ENCODE results near the gene RPH3AL.

The RPH3AL gene

DNA sequence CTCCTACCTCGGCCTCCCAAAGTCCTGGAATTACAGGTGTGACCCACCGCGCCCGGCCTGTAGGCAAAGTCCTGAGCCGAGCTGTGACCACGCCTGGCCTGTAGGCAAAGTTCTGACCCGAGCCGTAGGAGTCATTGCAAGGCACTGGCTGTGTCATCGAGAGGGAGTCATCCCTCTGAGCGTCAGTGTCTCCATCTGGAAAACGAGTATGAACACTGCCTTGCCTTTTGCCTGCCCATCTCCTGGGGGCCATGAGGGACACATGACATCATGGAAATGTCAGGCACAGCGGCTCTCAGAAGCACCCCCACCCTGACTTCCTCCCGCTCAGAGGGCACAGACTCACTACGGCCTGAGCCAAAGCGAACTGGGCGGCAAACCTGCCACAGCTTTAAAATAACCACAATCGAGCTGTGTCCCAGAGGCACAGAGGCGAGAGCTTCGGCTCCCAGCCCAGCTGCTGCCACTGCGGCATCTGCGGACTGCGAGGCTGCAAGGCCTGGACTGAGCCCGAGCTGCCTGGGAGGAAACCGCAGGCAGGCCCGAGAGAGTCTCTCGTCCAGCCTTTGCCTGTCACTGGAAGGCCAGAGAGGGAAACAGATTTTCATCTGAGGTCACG, 50.8 kb downstream of the RPH3AL start:
- POLR2A ChIA-PET: no interaction called here
- no peaks in the 10 kb centered on the region for H3K4me1 ChIP-seq (ENCODE audit: control insufficient read depth, insufficient read depth, low read length)
- CTCF ChIA-PET: interaction anchor here (0.6 to 0.7 kb wide), 2 partner anchors 9 to 17 kb away, joined by 3 read pairs; no protein-coding TSS in a partner anchor
- H3K4me3 ChIP-seq (ENCODE audit: low read depth, low read length): no peak overlapping the region
- no peaks in the 10 kb centered on the region for H3K9me3 ChIP-seq (ENCODE audit: control insufficient read depth, insufficient read depth, low read depth, low read length)
- no peak overlapping the region for H3K27ac ChIP-seq (ENCODE audit: extremely low read depth, low read depth, low read length)
- TF ChIP-seq ZNF184 (tag by site-specific recombination; IDR thresholded peaks at IDR 0.05) (no peak), ZFP69B (tag by site-specific recombination; IDR thresholded peaks at IDR 0.05) (no peak), ZNF639 (tag by site-specific recombination; IDR thresholded peaks at IDR 0.05) (no peak), ZNF274 (IDR thresholded peaks at IDR 0.05; ENCODE audit: low read length) (no peak), ZNF274 (tag by site-specific recombination; IDR thresholded peaks at IDR 0.05; ENCODE audit: borderline replicate concordance) (no peak), ZNF211 (tag by site-specific recombination; IDR thresholded peaks at IDR 0.05; ENCODE audit: low read depth) (no peak), MZF1 (tag by site-specific recombination; IDR thresholded peaks at IDR 0.05; ENCODE audit: borderline replicate concordance) (no peak)
- H3K36me3 ChIP-seq (ENCODE audit: control insufficient read depth in 2 of 2, insufficient read depth in 1 of 2, low read length in 2 of 2): no peaks in the 10 kb centered on the region

GRCh38 chr17:300881-301280, 51.7 kb downstream of the RPH3AL start:
- no peak for TF ChIP-seq SP7 (tag by site-specific recombination; IDR thresholded peaks at IDR 0.05)
- TF ChIP-seq ZNF837 (tag by site-specific recombination; IDR thresholded peaks at IDR 0.05): no peak
- TF ChIP-seq ZXDB (tag by site-specific recombination; IDR thresholded peaks at IDR 0.05): no peak
- TF ChIP-seq ZNF639 (tag by site-specific recombination; IDR thresholded peaks at IDR 0.05): no peak
- TF ChIP-seq ZBTB48 (tag by site-specific recombination; IDR thresholded peaks at IDR 0.05): no peak
- TF ChIP-seq ZBTB20 (tag by site-specific recombination; IDR thresholded peaks at IDR 0.05): no peak
- no peak for TF ChIP-seq ZNF585B (tag by site-specific recombination; IDR thresholded peaks at IDR 0.05)
- no peak for TF ChIP-seq EGR2 (tag by site-specific recombination; IDR thresholded peaks at IDR 0.05; ENCODE audit: low read depth)
- no peak for TF ChIP-seq ZNF211 (tag by site-specific recombination; IDR thresholded peaks at IDR 0.05; ENCODE audit: low read depth)
- no peak for TF ChIP-seq AEBP2 (tag by site-specific recombination; IDR thresholded peaks at IDR 0.05; ENCODE audit: borderline replicate concordance)
- no peak for TF ChIP-seq ZNF311 (tag by site-specific recombination; IDR thresholded peaks at IDR 0.05; ENCODE audit: borderline replicate concordance)
- TF ChIP-seq, protein P1, sequence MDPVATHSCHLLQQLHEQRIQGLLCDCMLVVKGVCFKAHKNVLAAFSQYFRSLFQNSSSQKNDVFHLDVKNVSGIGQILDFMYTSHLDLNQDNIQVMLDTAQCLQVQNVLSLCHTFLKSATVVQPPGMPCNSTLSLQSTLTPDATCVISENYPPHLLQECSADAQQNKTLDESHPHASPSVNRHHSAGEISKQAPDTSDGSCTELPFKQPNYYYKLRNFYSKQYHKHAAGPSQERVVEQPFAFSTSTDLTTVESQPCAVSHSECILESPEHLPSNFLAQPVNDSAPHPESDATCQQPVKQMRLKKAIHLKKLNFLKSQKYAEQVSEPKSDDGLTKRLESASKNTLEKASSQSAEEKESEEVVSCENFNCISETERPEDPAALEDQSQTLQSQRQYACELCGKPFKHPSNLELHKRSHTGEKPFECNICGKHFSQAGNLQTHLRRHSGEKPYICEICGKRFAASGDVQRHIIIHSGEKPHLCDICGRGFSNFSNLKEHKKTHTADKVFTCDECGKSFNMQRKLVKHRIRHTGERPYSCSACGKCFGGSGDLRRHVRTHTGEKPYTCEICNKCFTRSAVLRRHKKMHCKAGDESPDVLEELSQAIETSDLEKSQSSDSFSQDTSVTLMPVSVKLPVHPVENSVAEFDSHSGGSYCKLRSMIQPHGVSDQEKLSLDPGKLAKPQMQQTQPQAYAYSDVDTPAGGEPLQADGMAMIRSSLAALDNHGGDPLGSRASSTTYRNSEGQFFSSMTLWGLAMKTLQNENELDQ (tag by site-specific recombination; IDR thresholded peaks at IDR 0.05; ENCODE audit: low read depth): no peak
- no peak for TF ChIP-seq ZNF768 (tag by site-specific recombination; IDR thresholded peaks at IDR 0.05)
- TF ChIP-seq, protein P2, sequence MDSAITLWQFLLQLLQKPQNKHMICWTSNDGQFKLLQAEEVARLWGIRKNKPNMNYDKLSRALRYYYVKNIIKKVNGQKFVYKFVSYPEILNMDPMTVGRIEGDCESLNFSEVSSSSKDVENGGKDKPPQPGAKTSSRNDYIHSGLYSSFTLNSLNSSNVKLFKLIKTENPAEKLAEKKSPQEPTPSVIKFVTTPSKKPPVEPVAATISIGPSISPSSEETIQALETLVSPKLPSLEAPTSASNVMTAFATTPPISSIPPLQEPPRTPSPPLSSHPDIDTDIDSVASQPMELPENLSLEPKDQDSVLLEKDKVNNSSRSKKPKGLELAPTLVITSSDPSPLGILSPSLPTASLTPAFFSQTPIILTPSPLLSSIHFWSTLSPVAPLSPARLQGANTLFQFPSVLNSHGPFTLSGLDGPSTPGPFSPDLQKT (IDR thresholded peaks at IDR 0.05; ENCODE audit: borderline replicate concordance, low read depth, low read length): no peak
- no peak for TF ChIP-seq HOXA7 (CRISPR knock-in tag; IDR thresholded peaks at IDR 0.05; ENCODE audit: borderline replicate concordance)
- H3K36me3 ChIP-seq (ENCODE audit: control insufficient read depth in 2 of 2, insufficient read depth in 1 of 2, low read length in 2 of 2): no peaks in the 10 kb centered on the region
- no peak overlapping the region for H3K4me3 ChIP-seq (ENCODE audit: low read depth, low read length)
- POLR2A ChIA-PET: no interaction called here
- no peaks in the 10 kb centered on the region for H3K9me3 ChIP-seq (ENCODE audit: control insufficient read depth, insufficient read depth, low read depth, low read length)
- no peaks in the 10 kb centered on the region for H3K4me1 ChIP-seq (ENCODE audit: control insufficient read depth, insufficient read depth, low read length)
- CTCF ChIA-PET: interaction anchor here (0.7 kb wide), 1 partner anchor 18 kb away, joined by 3 read pairs; no protein-coding TSS in a partner anchor
- no peak overlapping the region for H3K27ac ChIP-seq (ENCODE audit: extremely low read depth, low read depth, low read length)
